ENCODE results near the gene KLHDC4. TPM values are rescaled to one million over a fixed set of nuclear protein-coding genes. Genes with fewer than 3 reads are reported as not detected.

Gene KLHDC4
- total RNA-seq, 6 donors from 2014 or later: 30.7 to 248 (median 37.5) TPM

GRCh38 chr16:87665193-87665592 lies 100.6 kb downstream of the KLHDC4 start:
- TF ChIP-seq EP300 (IDR thresholded peaks at IDR 0.05) (no peak), POLR2A (IDR thresholded peaks at IDR 0.05) (no peak), CTCF (IDR thresholded peaks at IDR 0.05) (no peak), POLR2AphosphoS5 (IDR thresholded peaks at IDR 0.05) (no peak)
- DNase-seq (no peak), ATAC-seq (ENCODE audit: low FRiP score in 2 of 2) (no peak)
- WGBS, 2 donors: 81 to 85% methylated on average over 12 to 15 of the region's 15 CpGs
- Histone ChIP-seq H3K36me3 (no peaks in the 10 kb centered on the region), H3K9me3 (no peaks in the 10 kb centered on the region), H3K4me1 (no peaks in the 10 kb centered on the region), H3K27me3 (no peaks in the 10 kb centered on the region), H3K27ac (no peak overlapping the region), H3K4me3 (no peak overlapping the region)

GRCh38 chr16:87664792-87665191 lies 101.0 kb downstream of the KLHDC4 start:
- DNase-seq (no peak), ATAC-seq (ENCODE audit: low FRiP score in 2 of 2) (no peak)
- Histone ChIP-seq H3K27ac (no peak overlapping the region), H3K4me3 (no peak overlapping the region), H3K36me3 (no peaks in the 10 kb centered on the region), H3K4me1 (no peaks in the 10 kb centered on the region), H3K9me3 (no peaks in the 10 kb centered on the region), H3K27me3 (no peaks in the 10 kb centered on the region)
- 60 to 69% methylated on average over 3 to 11 of the region's 11 CpGs for WGBS, 2 donors
- TF ChIP-seq POLR2A (IDR thresholded peaks at IDR 0.05): no peak

- DNase-seq (no peak), ATAC-seq (ENCODE audit: low FRiP score in 2 of 2) (no peak)
- Histone ChIP-seq H3K4me3 (no peak overlapping the region), H3K27me3 (no peaks in the 10 kb centered on the region), H3K9me3 (no peaks in the 10 kb centered on the region), H3K36me3 (no peaks in the 10 kb centered on the region), H3K4me1 (no peaks in the 10 kb centered on the region), H3K27ac (no peak overlapping the region)
- TF ChIP-seq POLR2AphosphoS5 (IDR thresholded peaks at IDR 0.05): no peak
- no peak for TF ChIP-seq EP300 (IDR thresholded peaks at IDR 0.05)
- no peak for TF ChIP-seq CTCF (IDR thresholded peaks at IDR 0.05)
- TF ChIP-seq POLR2A (IDR thresholded peaks at IDR 0.05): no peak
- 80 to 81% methylated on average over 25 of the region's 25 CpGs for WGBS, 2 donors
Measured at GRCh38 chr16:87662254-87663204, 103.3 kb downstream of the KLHDC4 start.

GRCh38 chr16:87661561-87661960 lies 104.2 kb downstream of the KLHDC4 start:
- Histone ChIP-seq H3K4me1 (no peaks in the 10 kb centered on the region), H3K27me3 (no peaks in the 10 kb centered on the region), H3K27ac (no peak overlapping the region), H3K9me3 (no peaks in the 10 kb centered on the region), H3K36me3 (no peaks in the 10 kb centered on the region), H3K4me3 (no peak overlapping the region)
- no peak for TF ChIP-seq POLR2AphosphoS5 (IDR thresholded peaks at IDR 0.05)
- no peak for TF ChIP-seq EP300 (IDR thresholded peaks at IDR 0.05)
- no peak for TF ChIP-seq POLR2A (IDR thresholded peaks at IDR 0.05)
- no peak for TF ChIP-seq CTCF (IDR thresholded peaks at IDR 0.05)
- 13 to 19% methylated on average over 12 to 16 of the region's 16 CpGs for WGBS, 2 donors
- DNase-seq (no peak), ATAC-seq (ENCODE audit: low FRiP score in 2 of 2) (peak in 1 of 2 donors; percentile 41)

GRCh38 chr16:87658564-87659225 lies 107.1 kb downstream of the KLHDC4 start:
- Histone ChIP-seq H3K9me3 (no peaks in the 10 kb centered on the region), H3K4me1 (no peaks in the 10 kb centered on the region), H3K27me3 (no peaks in the 10 kb centered on the region), H3K4me3 (no peak overlapping the region), H3K36me3 (no peaks in the 10 kb centered on the region), H3K27ac (no peak overlapping the region)
- WGBS, 2 donors: 42 to 58% methylated on average over 9 to 14 of the region's 14 CpGs
- TF ChIP-seq POLR2A (IDR thresholded peaks at IDR 0.05) (no peak), EP300 (IDR thresholded peaks at IDR 0.05) (no peak), CTCF (IDR thresholded peaks at IDR 0.05) (no peak), POLR2AphosphoS5 (IDR thresholded peaks at IDR 0.05) (no peak)
- ATAC-seq (ENCODE audit: low FRiP score in 2 of 2) (no peak), DNase-seq (no peak)

Data from upper lobe of left lung (tissue), 6 donors.